ENCODE data around the gene RAMP1. TPM values are rescaled to one million over a fixed set of nuclear protein-coding genes. Genes with fewer than 3 reads are reported as not detected.

Gene RAMP1
- total and polyA plus RNA-seq, 2 of the 4 experiments (the other 2 are of a cell fraction) = 15.8 to 77.1 TPM

- TF ChIP-seq RFX5 (IDR thresholded peaks at IDR 0.05; ENCODE audit: low read depth, low read length) = no peak
- no peak for TF ChIP-seq NFE2L2 (IDR thresholded peaks at IDR 0.05; ENCODE audit: low read depth, low read length)
Observed at GRCh38 chr2:237875256-237876060, 16.0 kb downstream of the RAMP1 start (continued).

- no peak overlapping the region for H4K8ac ChIP-seq (ENCODE audit: low read depth in 2 of 2, low read length in 2 of 2)
- no peak overlapping the region for H2BK20ac ChIP-seq (ENCODE audit: low read depth, low read length)
- TF ChIP-seq BHLHE40 (IDR thresholded peaks at IDR 0.05; ENCODE audit: low read depth, low read length) = no peak
- no peak for TF ChIP-seq MAZ (IDR thresholded peaks at IDR 0.05; ENCODE audit: borderline replicate concordance, low read depth, low read length)
- no peak for TF ChIP-seq MXI1 (IDR thresholded peaks at IDR 0.05; ENCODE audit: borderline replicate concordance, low read depth, low read length)
- TF ChIP-seq FOS (IDR thresholded peaks at IDR 0.05; ENCODE audit: low read depth, low read length) = no peak
- no peak for TF ChIP-seq RFX5 (IDR thresholded peaks at IDR 0.05; ENCODE audit: low read depth, low read length)
- TF ChIP-seq RCOR1 (IDR thresholded peaks at IDR 0.05; ENCODE audit: insufficient replicate concordance, low read length) = no peak
- TF ChIP-seq NFE2L2 (IDR thresholded peaks at IDR 0.05; ENCODE audit: low read depth, low read length) = no peak
- no peak for TF ChIP-seq USF2 (IDR thresholded peaks at IDR 0.05; ENCODE audit: low read depth, low read length)
- no peak for TF ChIP-seq RAD21 (IDR thresholded peaks at IDR 0.05; ENCODE audit: low read length)
- TF ChIP-seq SMC3 (IDR thresholded peaks at IDR 0.05; ENCODE audit: low read depth, low read length) = no peak
- TF ChIP-seq ELK1 (IDR thresholded peaks at IDR 0.05; ENCODE audit: borderline replicate concordance, low read depth, low read length) = no peak
- no peak for TF ChIP-seq POLR2A (IDR thresholded peaks at IDR 0.05; ENCODE audit: low read depth, low read length)
- H3K23ac ChIP-seq (ENCODE audit: low read depth, low read length) = no peak overlapping the region
- no peaks in the 10 kb centered on the region for H3K27me3 ChIP-seq (ENCODE audit: control insufficient read depth, insufficient read depth, low read length)
- in situ Hi-C loops (cut with MboI; ENCODE audit: low sequenced_read_pairs) (no loop called here), intact Hi-C loops (cut with micrococcal nuclease) (no loop called here), dilution Hi-C loops (cut with HindIII; ENCODE audit: low sequenced_read_pairs, unreplicated experiment) (no loop called here)
- H3K9me3 ChIP-seq (ENCODE audit: control insufficient read depth, insufficient read depth, low read length) = no peaks in the 10 kb centered on the region
- H3K4me2 ChIP-seq (ENCODE audit: low read depth, low read length) = no peak overlapping the region
- 0 out of 2 replicates have a peak overlapping the region, but pooled peaks have one; percentile 9 for H2AK5ac ChIP-seq (ENCODE audit: low read depth, low read length)
- ChIA-PET POLR2A (ENCODE audit: unreplicated experiment) (no interaction called here), CTCF (interaction anchor here (0.6 kb wide), 1 partner anchor 50 kb away, joined by 3 read pairs; no protein-coding TSS in a partner anchor)
- no peak overlapping the region for H4K5ac ChIP-seq (ENCODE audit: low read depth, low read length)
- no peak overlapping the region for H3K18ac ChIP-seq (ENCODE audit: low read depth, low read length)
- H3K4ac ChIP-seq (ENCODE audit: low read depth, low read length) = no peak overlapping the region
- peaks cover 37% of the 10 kb centered on the region for H3K4me1 ChIP-seq (ENCODE audit: control insufficient read depth, insufficient read depth, low read length)
- H3K9ac ChIP-seq (ENCODE audit: low read depth, low read length) = no peak overlapping the region
- no TSS peak for BruUV-seq (replicated peaks)
- H4K91ac ChIP-seq (ENCODE audit: insufficient read depth, low read depth, low read length) = no peak overlapping the region
- H2BK5ac ChIP-seq (ENCODE audit: low read depth, low read length, poor library complexity, severe bottlenecking) = no peak overlapping the region
- no peak overlapping the region for H2AFZ ChIP-seq (replicated peaks; ENCODE audit: low read length, poor library complexity)
- DNase-seq (no peak), ATAC-seq (ENCODE audit: low read depth) (no peak)
- no peak overlapping the region for H2AK9ac ChIP-seq (replicated peaks; ENCODE audit: low read depth, low read length, poor library complexity)
- H3K9me1 ChIP-seq (ENCODE audit: insufficient read depth, low read length) = no peaks in the 10 kb centered on the region; the same call in 1 of the 2 replicates
- 0 out of 4 replicates have a peak, but pooled peaks cover 0 to 6% of the 10 kb centered on the region in 2 experiments for H3K79me1 ChIP-seq (ENCODE audit: low read depth in 1 of 2, low read length in 2 of 2)
- no peak overlapping the region for H3K4me3 ChIP-seq (ENCODE audit: insufficient read depth, low read depth, low read length)
- H3K14ac ChIP-seq (replicated peaks; ENCODE audit: low read depth, low read length) = no peak overlapping the region
- 79% methylated on average over 7 of the region's 14 CpGs; no CpG with 5 or more reads in 1 of the 2 experiments for WGBS, 2 experiments (ENCODE audit: extremely low coverage in 2 of 2, insufficient read length in 1 of 2)
- H3K36me3 ChIP-seq (ENCODE audit: control insufficient read depth, insufficient read depth, low read length) = no peaks in the 10 kb centered on the region
- no peak overlapping the region for H2BK15ac ChIP-seq (ENCODE audit: low read depth, low read length)
- no peak overlapping the region for H3K56ac ChIP-seq (ENCODE audit: extremely low read depth, insufficient read depth, low read length)
- H4K20me1 ChIP-seq (ENCODE audit: insufficient read depth, low read length) = no peaks in the 10 kb centered on the region
- no peak overlapping the region; the same call in 1 of the 2 replicates for H2BK120ac ChIP-seq (ENCODE audit: low read depth, low read length)
- H3K27ac ChIP-seq (ENCODE audit: insufficient read depth, low read length) = no peak overlapping the region
Observed at GRCh38 chr2:237876061-237876526, 16.7 kb downstream of the RAMP1 start.
